ENCODE measurements around the gene OS9.

The OS9 gene

DNA sequence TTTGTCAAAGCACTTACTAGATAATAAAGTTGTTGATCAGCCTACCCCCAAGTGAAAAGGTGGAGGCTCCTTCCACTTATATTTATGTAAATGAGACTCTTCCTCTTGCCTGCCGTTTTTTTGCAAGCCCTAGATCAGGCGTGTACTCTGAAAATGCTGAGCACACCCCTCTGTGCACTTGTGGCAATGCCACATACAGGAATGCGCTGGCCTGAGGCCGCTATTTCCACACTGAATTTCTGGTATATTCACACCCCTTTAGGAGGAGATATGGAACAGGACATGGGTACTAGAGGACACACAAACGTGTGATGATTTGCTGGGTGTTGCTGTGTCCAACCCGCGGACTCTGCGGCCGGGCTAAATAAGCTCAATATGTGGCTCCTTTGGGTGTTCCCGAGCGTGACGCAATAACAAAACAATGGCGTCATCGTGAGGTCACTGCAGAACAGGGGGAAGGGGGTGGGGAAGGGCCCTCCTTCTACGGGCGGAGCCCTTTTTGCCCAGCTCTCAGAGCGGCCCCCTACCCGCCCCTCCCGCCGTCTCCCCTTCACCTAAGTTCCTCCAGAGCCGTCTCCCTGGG lies 50.4 kb downstream of the OS9 start (continued):
- no peak for TF ChIP-seq ZNF274 (IDR thresholded peaks at IDR 0.05; ENCODE audit: low read length)
- no peak for TF ChIP-seq ZNF274 (tag by site-specific recombination; IDR thresholded peaks at IDR 0.05; ENCODE audit: borderline replicate concordance)
- TF ChIP-seq KLF7 (tag by site-specific recombination; IDR thresholded peaks at IDR 0.05; ENCODE audit: borderline replicate concordance) = peak; percentile 83
- TF ChIP-seq, protein P1, sequence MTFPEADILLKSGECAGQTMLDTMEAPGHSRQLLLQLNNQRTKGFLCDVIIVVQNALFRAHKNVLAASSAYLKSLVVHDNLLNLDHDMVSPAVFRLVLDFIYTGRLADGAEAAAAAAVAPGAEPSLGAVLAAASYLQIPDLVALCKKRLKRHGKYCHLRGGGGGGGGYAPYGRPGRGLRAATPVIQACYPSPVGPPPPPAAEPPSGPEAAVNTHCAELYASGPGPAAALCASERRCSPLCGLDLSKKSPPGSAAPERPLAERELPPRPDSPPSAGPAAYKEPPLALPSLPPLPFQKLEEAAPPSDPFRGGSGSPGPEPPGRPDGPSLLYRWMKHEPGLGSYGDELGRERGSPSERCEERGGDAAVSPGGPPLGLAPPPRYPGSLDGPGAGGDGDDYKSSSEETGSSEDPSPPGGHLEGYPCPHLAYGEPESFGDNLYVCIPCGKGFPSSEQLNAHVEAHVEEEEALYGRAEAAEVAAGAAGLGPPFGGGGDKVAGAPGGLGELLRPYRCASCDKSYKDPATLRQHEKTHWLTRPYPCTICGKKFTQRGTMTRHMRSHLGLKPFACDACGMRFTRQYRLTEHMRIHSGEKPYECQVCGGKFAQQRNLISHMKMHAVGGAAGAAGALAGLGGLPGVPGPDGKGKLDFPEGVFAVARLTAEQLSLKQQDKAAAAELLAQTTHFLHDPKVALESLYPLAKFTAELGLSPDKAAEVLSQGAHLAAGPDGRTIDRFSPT (tag by site-specific recombination; IDR thresholded peaks at IDR 0.05) = no peak; the same call in none of the 2 replicates
- TF ChIP-seq ZNF239 (tag by site-specific recombination; IDR thresholded peaks at IDR 0.05) = no peak
- TF ChIP-seq ZNF202 (tag by site-specific recombination; IDR thresholded peaks at IDR 0.05; ENCODE audit: borderline replicate concordance) = no peak
- no peak for TF ChIP-seq TRIM28 (IDR thresholded peaks at IDR 0.05; ENCODE audit: borderline replicate concordance, low read length)
- TF ChIP-seq ZNF670 (tag by site-specific recombination; IDR thresholded peaks at IDR 0.05; ENCODE audit: low read depth) = no peak
- TF ChIP-seq, protein P2, sequence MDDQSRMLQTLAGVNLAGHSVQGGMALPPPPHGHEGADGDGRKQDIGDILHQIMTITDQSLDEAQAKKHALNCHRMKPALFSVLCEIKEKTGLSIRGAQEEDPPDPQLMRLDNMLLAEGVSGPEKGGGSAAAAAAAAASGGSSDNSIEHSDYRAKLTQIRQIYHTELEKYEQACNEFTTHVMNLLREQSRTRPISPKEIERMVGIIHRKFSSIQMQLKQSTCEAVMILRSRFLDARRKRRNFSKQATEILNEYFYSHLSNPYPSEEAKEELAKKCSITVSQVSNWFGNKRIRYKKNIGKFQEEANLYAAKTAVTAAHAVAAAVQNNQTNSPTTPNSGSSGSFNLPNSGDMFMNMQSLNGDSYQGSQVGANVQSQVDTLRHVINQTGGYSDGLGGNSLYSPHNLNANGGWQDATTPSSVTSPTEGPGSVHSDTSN (CRISPR knock-in tag; IDR thresholded peaks at IDR 0.05) = no peak
- TF ChIP-seq ZBTB48 (tag by site-specific recombination; IDR thresholded peaks at IDR 0.05) = no peak
- TF ChIP-seq ZNF510 (tag by site-specific recombination; IDR thresholded peaks at IDR 0.05; ENCODE audit: insufficient replicate concordance) = no peak
- TF ChIP-seq ZFP69B (tag by site-specific recombination; IDR thresholded peaks at IDR 0.05) = peak; percentile 69
- TF ChIP-seq, protein P3, sequence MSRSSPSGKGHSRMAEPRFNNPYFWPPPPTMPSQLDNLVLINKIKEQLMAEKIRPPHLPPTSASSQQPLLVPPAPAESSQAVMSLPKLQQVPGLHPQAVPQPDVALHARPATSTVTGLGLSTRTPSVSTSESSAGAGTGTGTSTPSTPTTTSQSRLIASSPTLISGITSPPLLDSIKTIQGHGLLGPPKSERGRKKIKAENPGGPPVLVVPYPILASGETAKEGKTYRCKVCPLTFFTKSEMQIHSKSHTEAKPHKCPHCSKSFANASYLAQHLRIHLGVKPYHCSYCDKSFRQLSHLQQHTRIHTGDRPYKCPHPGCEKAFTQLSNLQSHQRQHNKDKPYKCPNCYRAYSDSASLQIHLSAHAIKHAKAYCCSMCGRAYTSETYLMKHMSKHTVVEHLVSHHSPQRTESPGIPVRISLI (tag by site-specific recombination; IDR thresholded peaks at IDR 0.05) = no peak
- no peak for TF ChIP-seq SCRT1 (tag by site-specific recombination; IDR thresholded peaks at IDR 0.05; ENCODE audit: borderline replicate concordance)
- TF ChIP-seq, protein P4, sequence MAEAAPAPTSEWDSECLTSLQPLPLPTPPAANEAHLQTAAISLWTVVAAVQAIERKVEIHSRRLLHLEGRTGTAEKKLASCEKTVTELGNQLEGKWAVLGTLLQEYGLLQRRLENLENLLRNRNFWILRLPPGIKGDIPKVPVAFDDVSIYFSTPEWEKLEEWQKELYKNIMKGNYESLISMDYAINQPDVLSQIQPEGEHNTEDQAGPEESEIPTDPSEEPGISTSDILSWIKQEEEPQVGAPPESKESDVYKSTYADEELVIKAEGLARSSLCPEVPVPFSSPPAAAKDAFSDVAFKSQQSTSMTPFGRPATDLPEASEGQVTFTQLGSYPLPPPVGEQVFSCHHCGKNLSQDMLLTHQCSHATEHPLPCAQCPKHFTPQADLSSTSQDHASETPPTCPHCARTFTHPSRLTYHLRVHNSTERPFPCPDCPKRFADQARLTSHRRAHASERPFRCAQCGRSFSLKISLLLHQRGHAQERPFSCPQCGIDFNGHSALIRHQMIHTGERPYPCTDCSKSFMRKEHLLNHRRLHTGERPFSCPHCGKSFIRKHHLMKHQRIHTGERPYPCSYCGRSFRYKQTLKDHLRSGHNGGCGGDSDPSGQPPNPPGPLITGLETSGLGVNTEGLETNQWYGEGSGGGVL (tag by site-specific recombination; IDR thresholded peaks at IDR 0.05) = peak; percentile 33
- TF ChIP-seq, protein P5, sequence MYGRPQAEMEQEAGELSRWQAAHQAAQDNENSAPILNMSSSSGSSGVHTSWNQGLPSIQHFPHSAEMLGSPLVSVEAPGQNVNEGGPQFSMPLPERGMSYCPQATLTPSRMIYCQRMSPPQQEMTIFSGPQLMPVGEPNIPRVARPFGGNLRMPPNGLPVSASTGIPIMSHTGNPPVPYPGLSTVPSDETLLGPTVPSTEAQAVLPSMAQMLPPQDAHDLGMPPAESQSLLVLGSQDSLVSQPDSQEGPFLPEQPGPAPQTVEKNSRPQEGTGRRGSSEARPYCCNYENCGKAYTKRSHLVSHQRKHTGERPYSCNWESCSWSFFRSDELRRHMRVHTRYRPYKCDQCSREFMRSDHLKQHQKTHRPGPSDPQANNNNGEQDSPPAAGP (tag by site-specific recombination; IDR thresholded peaks at IDR 0.05) = peak; percentile 89
- no peak for TF ChIP-seq ZSCAN23 (tag by site-specific recombination; IDR thresholded peaks at IDR 0.05)
- TF ChIP-seq ZNF24 (tag by site-specific recombination; IDR thresholded peaks at IDR 0.05) = peak; percentile 51; the same call in 1 of the 2 replicates
- TF ChIP-seq ZNF664 (tag by site-specific recombination; IDR thresholded peaks at IDR 0.05) = 0 out of 2 replicates have a peak, but pooled peaks have one; percentile 46
- no peak for TF ChIP-seq HOXC10 (CRISPR knock-in tag; IDR thresholded peaks at IDR 0.05)
- TF ChIP-seq, protein P6, sequence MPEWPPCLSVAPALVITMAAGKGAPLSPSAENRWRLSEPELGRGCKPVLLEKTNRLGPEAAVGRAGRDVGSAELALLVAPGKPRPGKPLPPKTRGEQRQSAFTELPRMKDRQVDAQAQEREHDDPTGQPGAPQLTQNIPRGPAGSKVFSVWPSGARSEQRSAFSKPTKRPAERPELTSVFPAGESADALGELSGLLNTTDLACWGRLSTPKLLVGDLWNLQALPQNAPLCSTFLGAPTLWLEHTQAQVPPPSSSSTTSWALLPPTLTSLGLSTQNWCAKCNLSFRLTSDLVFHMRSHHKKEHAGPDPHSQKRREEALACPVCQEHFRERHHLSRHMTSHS (tag by site-specific recombination; IDR thresholded peaks at IDR 0.05) = no peak
- TF ChIP-seq ZNF529 (tag by site-specific recombination; IDR thresholded peaks at IDR 0.05; ENCODE audit: insufficient replicate concordance) = no peak
- TF ChIP-seq, protein P7, sequence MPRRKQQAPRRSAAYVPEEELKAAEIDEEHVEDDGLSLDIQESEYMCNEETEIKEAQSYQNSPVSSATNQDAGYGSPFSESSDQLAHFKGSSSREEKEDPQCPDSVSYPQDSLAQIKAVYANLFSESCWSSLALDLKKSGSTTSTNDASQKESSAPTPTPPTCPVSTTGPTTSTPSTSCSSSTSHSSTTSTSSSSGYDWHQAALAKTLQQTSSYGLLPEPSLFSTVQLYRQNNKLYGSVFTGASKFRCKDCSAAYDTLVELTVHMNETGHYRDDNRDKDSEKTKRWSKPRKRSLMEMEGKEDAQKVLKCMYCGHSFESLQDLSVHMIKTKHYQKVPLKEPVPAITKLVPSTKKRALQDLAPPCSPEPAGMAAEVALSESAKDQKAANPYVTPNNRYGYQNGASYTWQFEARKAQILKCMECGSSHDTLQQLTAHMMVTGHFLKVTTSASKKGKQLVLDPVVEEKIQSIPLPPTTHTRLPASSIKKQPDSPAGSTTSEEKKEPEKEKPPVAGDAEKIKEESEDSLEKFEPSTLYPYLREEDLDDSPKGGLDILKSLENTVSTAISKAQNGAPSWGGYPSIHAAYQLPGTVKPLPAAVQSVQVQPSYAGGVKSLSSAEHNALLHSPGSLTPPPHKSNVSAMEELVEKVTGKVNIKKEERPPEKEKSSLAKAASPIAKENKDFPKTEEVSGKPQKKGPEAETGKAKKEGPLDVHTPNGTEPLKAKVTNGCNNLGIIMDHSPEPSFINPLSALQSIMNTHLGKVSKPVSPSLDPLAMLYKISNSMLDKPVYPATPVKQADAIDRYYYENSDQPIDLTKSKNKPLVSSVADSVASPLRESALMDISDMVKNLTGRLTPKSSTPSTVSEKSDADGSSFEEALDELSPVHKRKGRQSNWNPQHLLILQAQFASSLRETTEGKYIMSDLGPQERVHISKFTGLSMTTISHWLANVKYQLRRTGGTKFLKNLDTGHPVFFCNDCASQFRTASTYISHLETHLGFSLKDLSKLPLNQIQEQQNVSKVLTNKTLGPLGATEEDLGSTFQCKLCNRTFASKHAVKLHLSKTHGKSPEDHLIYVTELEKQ (tag by site-specific recombination; IDR thresholded peaks at IDR 0.05; ENCODE audit: borderline replicate concordance) = 0 out of 2 replicates have a peak, but pooled peaks have one; percentile 13
- no peak for TF ChIP-seq ZNF776 (tag by site-specific recombination; IDR thresholded peaks at IDR 0.05; ENCODE audit: borderline replicate concordance)
- TF ChIP-seq, protein P8, sequence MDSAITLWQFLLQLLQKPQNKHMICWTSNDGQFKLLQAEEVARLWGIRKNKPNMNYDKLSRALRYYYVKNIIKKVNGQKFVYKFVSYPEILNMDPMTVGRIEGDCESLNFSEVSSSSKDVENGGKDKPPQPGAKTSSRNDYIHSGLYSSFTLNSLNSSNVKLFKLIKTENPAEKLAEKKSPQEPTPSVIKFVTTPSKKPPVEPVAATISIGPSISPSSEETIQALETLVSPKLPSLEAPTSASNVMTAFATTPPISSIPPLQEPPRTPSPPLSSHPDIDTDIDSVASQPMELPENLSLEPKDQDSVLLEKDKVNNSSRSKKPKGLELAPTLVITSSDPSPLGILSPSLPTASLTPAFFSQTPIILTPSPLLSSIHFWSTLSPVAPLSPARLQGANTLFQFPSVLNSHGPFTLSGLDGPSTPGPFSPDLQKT (IDR thresholded peaks at IDR 0.05; ENCODE audit: borderline replicate concordance, low read depth, low read length) = no peak
- no peak for TF ChIP-seq ZNF791 (tag by site-specific recombination; IDR thresholded peaks at IDR 0.05)

Data from HEK293 (cell line).